HepG2 (cell line): ENCODE results near the gene CTTNBP2NL. TPM values are rescaled to one million over a fixed set of nuclear protein-coding genes. Genes with fewer than 3 reads are reported as not detected.
A peak's percentile ranks its signal among the peaks of the same experiment; 100 is the strongest.

Source experiments
- ATAC-seq: fragments of 200-7000 bp; cut with Tn5 transposase; 3 replicates; pipeline ENCODE4 v1.9.1; 2020; ENCODE audit warnings: mild to moderate bottlenecking, moderate library complexity
- BruUV-seq: library from RNA; stranded (reverse); fragments of 400-500 nt; replicated peaks from 2 replicates; lab custom pipeline; 2021; lab: Mats Ljungman, UMichigan
- CTCF ChIA-PET: fragments of 300-600 bp; formaldehyde crosslinking; extraction: SDS; loops from one replicate; lab custom pipeline; 2021; ENCODE audit warnings: low total read pairs, inconsistent platforms, low intra/inter-chr PET ratio; lab: Yijun Ruan, JAX
- POLR2A ChIA-PET: fragments of 350-600 bp; sonication (Branson Sonifier 250); formaldehyde crosslinking; loops from one replicate; lab custom pipeline; 2020; ENCODE audit warnings: antibody characterized with exemption, inconsistent platforms; lab: Yijun Ruan, JAX
- DNase-seq: peaks from one replicate; pipeline ENCODE4 v3.0.0-alpha.2; 2015; ENCODE audit warnings: low spot score
- FAIRE-seq: peaks from 3 replicates; lab custom pipeline; 2011; peaks lifted over from hg19 to GRCh38; lab: Jason Lieb, UNC
- H2AFZ ChIP-seq: one replicate; pipeline ENCODE4 v1.6.1; 2011; ENCODE audit warnings: low read length, inconsistent platforms
- H3K27ac ChIP-seq: fragments of 300-600 bp; 3 replicates; pipeline ENCODE4 v1.8.0; 2011; ENCODE audit warnings: mixed run types, mild to moderate bottlenecking, mixed read lengths, low read length, inconsistent platforms; ENCODE audit not compliant: insufficient read depth; ENCODE audit errors: extremely low read length
- H3K27me3 ChIP-seq, 2 experiments: fragments of 200-600 bp in 1 of 2; 2 replicates in 1 of 2; 3 replicates in 1 of 2; pipeline versions ENCODE4 v1.6.0 to v1.8.0; 2011; ENCODE audit warnings: low read length in 2 of 2, mild to moderate bottlenecking in 2 of 2, moderate library complexity in 2 of 2, inconsistent platforms in 1 of 2; ENCODE audit not compliant: insufficient read depth in 2 of 2, control insufficient read depth in 1 of 2
- H3K36me3 ChIP-seq, 2 experiments: fragments of 200-600 bp in 1 of 2; replicated peaks in 1 of 2; 2 replicates in 1 of 2; 3 replicates in 1 of 2; pipeline versions ENCODE4 v1.5.1 to v1.8.0; 2011; ENCODE audit warnings: low read length in 2 of 2, inconsistent platforms in 1 of 2; ENCODE audit not compliant: insufficient read depth in 2 of 2, control insufficient read depth in 1 of 2
- H3K4me1 ChIP-seq: 2 replicates; pipeline ENCODE4 v1.5.1; 2012; ENCODE audit warnings: low read length, inconsistent platforms; ENCODE audit not compliant: insufficient read depth
- H3K4me2 ChIP-seq: 2 replicates; pipeline ENCODE4 v1.6.0; 2011; ENCODE audit warnings: low read depth, low read length, inconsistent platforms
- H3K4me3 ChIP-seq, 3 experiments: fragments of 200-600 bp in 1 of 3; sonication (generic), shearing (Covaris generic) in 1 of 3; replicated peaks in 1 of 3; 2 replicates each; pipeline ENCODE4 v1.5.1; 2011 to 2016; ENCODE audit warnings: low read length in 3 of 3, inconsistent platforms in 2 of 3, low read depth in 2 of 3, mild to moderate bottlenecking in 2 of 3, control low read depth in 1 of 3, mixed read lengths in 1 of 3; ENCODE audit not compliant: insufficient read depth in 1 of 3
- H3K79me2 ChIP-seq: one replicate; pipeline ENCODE4 v1.6.1; 2011; ENCODE audit warnings: low read length, inconsistent platforms; ENCODE audit not compliant: insufficient read depth
- H3K9ac ChIP-seq: 2 replicates; pipeline ENCODE4 v1.6.0; 2011; ENCODE audit warnings: mild to moderate bottlenecking, low read depth, low read length, inconsistent platforms; ENCODE audit not compliant: insufficient read depth
- H3K9me3 ChIP-seq: 2 replicates; pipeline ENCODE4 v1.5.1; 2012; ENCODE audit warnings: mild to moderate bottlenecking, low read length
- H4K20me1 ChIP-seq: 2 replicates; pipeline ENCODE4 v1.6.0; 2011; ENCODE audit warnings: inconsistent platforms, mild to moderate bottlenecking, low read length, moderate library complexity; ENCODE audit not compliant: insufficient read depth
- NKX3-1 ChIP-seq: sonication (generic); formaldehyde crosslinking; IDR thresholded peaks from 2 replicates; pipeline ENCODE4 v1.5.0; 2020; ENCODE audit warnings: missing genetic modification reagents
- NONO ChIP-seq, 2 experiments: fragments of 450-650 bp in 1 of 2; sonication (generic) in 1 of 2; formaldehyde crosslinking in 1 of 2; IDR thresholded peaks in 1 of 2; conservative IDR thresholded peaks in 1 of 2; 2 replicates each; pipeline versions ENCODE4 v1.6.1 to v1.8.0; 2017 to 2022; ENCODE audit warnings: mild to moderate bottlenecking in 1 of 2, missing genetic modification reagents in 1 of 2, moderate library complexity in 1 of 2
- TBX3 ChIP-seq: fragments of 450-650 bp; IDR thresholded peaks from 2 replicates; pipeline ENCODE4 v1.6.1; 2017; ENCODE audit warnings: antibody characterized with exemption, mild to moderate bottlenecking, inconsistent platforms, borderline replicate concordance
- ZSCAN25 ChIP-seq: sonication (generic); formaldehyde crosslinking; IDR thresholded peaks from 2 replicates; pipeline ENCODE4 v1.8.0; 2022; ENCODE audit warnings: mild to moderate bottlenecking, missing genetic modification reagents
- WGBS: methylation state at CpG from one replicate; pipeline ENCODE4 v1.1.6; 2017; ENCODE audit warnings: low lambda C conversion rate; 5-methylcytosine and 5-hydroxymethylcytosine counted together
- in situ Hi-C: cut with HindIII; loops from 2 replicates; pipeline ENCODE4 v1.10.0; 2017; ENCODE audit warnings: low pct_unique_long_range_greater_than_20kb; ENCODE audit not compliant: extremely low pct_ligation_motif_present
- intact Hi-C: fragments of 100-400 bp; cut with micrococcal nuclease; formaldehyde crosslinking; loops from one replicate; pipeline ENCODE4 v1.10.0; 2022; ENCODE audit not compliant: unreplicated experiment
- polyA plus RNA-seq, 8 experiments: library from polyadenylated mRNA; depleted of rRNA in 3 of 8; stranded (reverse) in 7 of 8; unstranded in 1 of 8; fragments of >200 nt; fragmentation: Illumina TruSeq in 4 of 8; extraction: Trizol in 4 of 8; gene quantifications; 2 replicates each; pipeline versions ENCODE4 v1.2.1 to v1.2.3, GENCODE V29; 2011 to 2016; ENCODE audit warnings: low read depth in 4 of 8, missing spikeins in 1 of 8, mixed read lengths in 1 of 8; ENCODE audit not compliant: insufficient read depth in 1 of 8
- total RNA-seq, 5 experiments: library from RNA; depleted of rRNA; stranded (reverse); fragments of >200 nt; fragmentation: Illumina TruSeq; extraction: Trizol; gene quantifications; 2 replicates each; pipeline ENCODE4 v1.2.3, GENCODE V29; 2016; ENCODE audit warnings: low read depth in 1 of 5
- TF ChIP-seq, protein P1 (sequence below): IDR thresholded peaks from 2 replicates; pipeline ENCODE4 v1.6.1; 2018; ENCODE audit warnings: missing genetic modification reagents
- TF ChIP-seq, protein P2 (sequence below): sonication (generic); formaldehyde crosslinking; IDR thresholded peaks from 2 replicates; pipeline ENCODE4 v1.4.0; 2020; ENCODE audit warnings: missing genetic modification reagents
- TF ChIP-seq, protein P3 (sequence below): sonication (generic); formaldehyde crosslinking; IDR thresholded peaks from 2 replicates; pipeline ENCODE4 v1.4.0; 2020; ENCODE audit warnings: missing genetic modification reagents

The CTTNBP2NL gene
- total and polyA plus RNA-seq, 2 of the 13 experiments (the other 11 are each of a cell fraction or from before 2014, with no cell fraction given): 2.1 to 4.1 TPM

DNA sequence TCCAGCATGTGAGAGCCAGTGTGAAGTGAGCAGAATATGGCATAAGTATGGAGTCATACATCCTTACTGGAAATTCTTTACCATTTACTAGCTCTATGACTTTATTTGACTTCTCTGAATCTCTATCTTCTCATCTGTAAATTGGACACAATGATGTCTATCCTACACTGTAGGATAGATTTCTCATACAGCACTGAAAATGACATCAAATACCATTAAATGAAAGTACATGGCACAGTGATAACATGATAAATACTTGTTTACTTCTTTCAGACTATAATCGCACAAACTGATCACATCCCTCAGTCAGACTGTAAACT lies 1.3 kb upstream of the CTTNBP2NL start (continued):
- TF ChIP-seq, protein P1, sequence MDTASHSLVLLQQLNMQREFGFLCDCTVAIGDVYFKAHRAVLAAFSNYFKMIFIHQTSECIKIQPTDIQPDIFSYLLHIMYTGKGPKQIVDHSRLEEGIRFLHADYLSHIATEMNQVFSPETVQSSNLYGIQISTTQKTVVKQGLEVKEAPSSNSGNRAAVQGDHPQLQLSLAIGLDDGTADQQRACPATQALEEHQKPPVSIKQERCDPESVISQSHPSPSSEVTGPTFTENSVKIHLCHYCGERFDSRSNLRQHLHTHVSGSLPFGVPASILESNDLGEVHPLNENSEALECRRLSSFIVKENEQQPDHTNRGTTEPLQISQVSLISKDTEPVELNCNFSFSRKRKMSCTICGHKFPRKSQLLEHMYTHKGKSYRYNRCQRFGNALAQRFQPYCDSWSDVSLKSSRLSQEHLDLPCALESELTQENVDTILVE (CRISPR knock-in tag): no peak

DNA sequence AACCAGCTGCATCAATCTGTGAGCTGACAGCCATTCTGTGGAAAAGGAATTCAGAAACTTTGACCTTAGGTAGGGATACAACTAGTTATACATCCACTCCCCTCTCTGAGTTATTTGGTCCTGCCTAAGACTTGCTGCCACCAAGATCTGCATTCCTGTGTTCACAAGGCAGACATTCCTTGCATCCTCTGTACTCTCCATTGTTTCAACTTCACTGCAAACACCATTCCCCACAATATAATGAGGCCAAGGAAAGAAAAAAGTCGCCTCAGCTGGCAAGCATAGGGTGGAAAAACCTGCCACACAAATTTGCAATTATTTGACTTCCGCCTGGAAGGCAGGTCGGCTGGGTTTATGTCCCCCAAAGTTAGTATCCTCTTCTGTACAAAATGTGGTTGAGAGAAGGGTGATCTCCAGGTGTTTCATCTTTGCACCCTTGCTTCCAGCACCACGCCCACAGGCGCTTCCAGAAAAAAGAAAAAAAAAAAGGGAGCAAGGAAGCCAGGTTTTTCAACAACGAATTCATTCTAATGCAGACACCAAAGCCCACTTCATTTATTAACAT lies 676 bp upstream of the CTTNBP2NL start:
- Histone ChIP-seq H3K36me3 (no peaks in the 10 kb centered on the region), H3K27ac (peak overlapping the region; percentile 56), H3K9ac (peak overlapping the region; percentile 75), H2AFZ (peak overlapping the region; percentile 7), H3K9me3 (no peaks in the 10 kb centered on the region), H3K4me1 (peaks cover 47% of the 10 kb centered on the region), H3K27me3 (no peaks in the 10 kb centered on the region; a peak in 1 of 5 replicates), H4K20me1 (no peaks in the 10 kb centered on the region), H3K79me2 (peaks cover 28% of the 10 kb centered on the region), H3K4me3 (peak overlapping the region; percentile 87 to 99 (median 92)), H3K4me2 (peak overlapping the region; percentile 85)
- in situ Hi-C loops (loop anchor here (5.0 kb wide), 1 partner anchor 67 kb away; no protein-coding TSS in a partner anchor), intact Hi-C loops (loop anchor here (2.0 kb wide), 1 partner anchor 311 kb away; the partner anchor contains the start of gene RHOC)
- CTCF ChIA-PET: interaction anchor here (0.8 to 1.5 kb wide), 2 partner anchors 70 to 71 kb away, joined by 3 to 10 read pairs; no protein-coding TSS in a partner anchor
- peak; percentile 40 for FAIRE-seq
- 0% methylated on average over 6 of the region's 6 CpGs for WGBS
- POLR2A ChIA-PET: interaction anchor here (0.9 to 1.7 kb wide), 4 partner anchors 67 to 310 kb away, joined by 3 to 7 read pairs (median 6); partner anchors contain the start of gene MOV10
- DNase-seq: no peak
- ATAC-seq: 0 out of 3 replicates have a peak, but pooled peaks have one; percentile 4
- BruUV-seq: TSS peak; percentile 98
- TF ChIP-seq NKX3-1 (0 out of 2 replicates have a peak, but pooled peaks have one; percentile 21), TBX3 (no peak), NONO (IDR thresholded peaks at IDR 0.05) (no peak), NONO (CRISPR knock-in tag; conservative IDR thresholded peaks at IDR 0.05) (no peak), ZSCAN25 (CRISPR knock-in tag) (no peak)
- TF ChIP-seq, protein P2, sequence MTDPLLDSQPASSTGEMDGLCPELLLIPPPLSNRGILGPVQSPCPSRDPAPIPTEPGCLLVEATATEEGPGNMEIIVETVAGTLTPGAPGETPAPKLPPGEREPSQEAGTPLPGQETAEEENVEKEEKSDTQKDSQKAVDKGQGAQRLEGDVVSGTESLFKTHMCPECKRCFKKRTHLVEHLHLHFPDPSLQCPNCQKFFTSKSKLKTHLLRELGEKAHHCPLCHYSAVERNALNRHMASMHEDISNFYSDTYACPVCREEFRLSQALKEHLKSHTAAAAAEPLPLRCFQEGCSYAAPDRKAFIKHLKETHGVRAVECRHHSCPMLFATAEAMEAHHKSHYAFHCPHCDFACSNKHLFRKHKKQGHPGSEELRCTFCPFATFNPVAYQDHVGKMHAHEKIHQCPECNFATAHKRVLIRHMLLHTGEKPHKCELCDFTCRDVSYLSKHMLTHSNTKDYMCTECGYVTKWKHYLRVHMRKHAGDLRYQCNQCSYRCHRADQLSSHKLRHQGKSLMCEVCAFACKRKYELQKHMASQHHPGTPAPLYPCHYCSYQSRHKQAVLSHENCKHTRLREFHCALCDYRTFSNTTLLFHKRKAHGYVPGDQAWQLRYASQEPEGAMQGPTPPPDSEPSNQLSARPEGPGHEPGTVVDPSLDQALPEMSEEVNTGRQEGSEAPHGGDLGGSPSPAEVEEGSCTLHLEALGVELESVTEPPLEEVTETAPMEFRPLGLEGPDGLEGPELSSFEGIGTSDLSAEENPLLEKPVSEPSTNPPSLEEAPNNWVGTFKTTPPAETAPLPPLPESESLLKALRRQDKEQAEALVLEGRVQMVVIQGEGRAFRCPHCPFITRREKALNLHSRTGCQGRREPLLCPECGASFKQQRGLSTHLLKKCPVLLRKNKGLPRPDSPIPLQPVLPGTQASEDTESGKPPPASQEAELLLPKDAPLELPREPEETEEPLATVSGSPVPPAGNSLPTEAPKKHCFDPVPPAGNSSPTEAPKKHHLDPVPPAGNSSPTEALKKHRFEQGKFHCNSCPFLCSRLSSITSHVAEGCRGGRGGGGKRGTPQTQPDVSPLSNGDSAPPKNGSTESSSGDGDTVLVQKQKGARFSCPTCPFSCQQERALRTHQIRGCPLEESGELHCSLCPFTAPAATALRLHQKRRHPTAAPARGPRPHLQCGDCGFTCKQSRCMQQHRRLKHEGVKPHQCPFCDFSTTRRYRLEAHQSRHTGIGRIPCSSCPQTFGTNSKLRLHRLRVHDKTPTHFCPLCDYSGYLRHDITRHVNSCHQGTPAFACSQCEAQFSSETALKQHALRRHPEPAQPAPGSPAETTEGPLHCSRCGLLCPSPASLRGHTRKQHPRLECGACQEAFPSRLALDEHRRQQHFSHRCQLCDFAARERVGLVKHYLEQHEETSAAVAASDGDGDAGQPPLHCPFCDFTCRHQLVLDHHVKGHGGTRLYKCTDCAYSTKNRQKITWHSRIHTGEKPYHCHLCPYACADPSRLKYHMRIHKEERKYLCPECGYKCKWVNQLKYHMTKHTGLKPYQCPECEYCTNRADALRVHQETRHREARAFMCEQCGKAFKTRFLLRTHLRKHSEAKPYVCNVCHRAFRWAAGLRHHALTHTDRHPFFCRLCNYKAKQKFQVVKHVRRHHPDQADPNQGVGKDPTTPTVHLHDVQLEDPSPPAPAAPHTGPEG (CRISPR knock-in tag): no peak
- TF ChIP-seq, protein P3, sequence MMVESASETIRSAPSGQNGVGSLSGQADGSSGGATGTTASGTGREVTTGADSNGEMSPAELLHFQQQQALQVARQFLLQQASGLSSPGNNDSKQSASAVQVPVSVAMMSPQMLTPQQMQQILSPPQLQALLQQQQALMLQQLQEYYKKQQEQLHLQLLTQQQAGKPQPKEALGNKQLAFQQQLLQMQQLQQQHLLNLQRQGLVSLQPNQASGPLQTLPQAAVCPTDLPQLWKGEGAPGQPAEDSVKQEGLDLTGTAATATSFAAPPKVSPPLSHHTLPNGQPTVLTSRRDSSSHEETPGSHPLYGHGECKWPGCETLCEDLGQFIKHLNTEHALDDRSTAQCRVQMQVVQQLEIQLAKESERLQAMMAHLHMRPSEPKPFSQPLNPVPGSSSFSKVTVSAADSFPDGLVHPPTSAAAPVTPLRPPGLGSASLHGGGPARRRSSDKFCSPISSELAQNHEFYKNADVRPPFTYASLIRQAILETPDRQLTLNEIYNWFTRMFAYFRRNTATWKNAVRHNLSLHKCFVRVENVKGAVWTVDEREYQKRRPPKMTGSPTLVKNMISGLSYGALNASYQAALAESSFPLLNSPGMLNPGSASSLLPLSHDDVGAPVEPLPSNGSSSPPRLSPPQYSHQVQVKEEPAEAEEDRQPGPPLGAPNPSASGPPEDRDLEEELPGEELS (CRISPR knock-in tag): no peak
